Measurements from ENCODE around the gene CMIP. TPM values are rescaled to one million over a fixed set of nuclear protein-coding genes. Genes with fewer than 3 reads are reported as not detected.

The CMIP gene
- polyA plus RNA-seq, 1 donor from 2014 or later: 15.1 TPM

DNA sequence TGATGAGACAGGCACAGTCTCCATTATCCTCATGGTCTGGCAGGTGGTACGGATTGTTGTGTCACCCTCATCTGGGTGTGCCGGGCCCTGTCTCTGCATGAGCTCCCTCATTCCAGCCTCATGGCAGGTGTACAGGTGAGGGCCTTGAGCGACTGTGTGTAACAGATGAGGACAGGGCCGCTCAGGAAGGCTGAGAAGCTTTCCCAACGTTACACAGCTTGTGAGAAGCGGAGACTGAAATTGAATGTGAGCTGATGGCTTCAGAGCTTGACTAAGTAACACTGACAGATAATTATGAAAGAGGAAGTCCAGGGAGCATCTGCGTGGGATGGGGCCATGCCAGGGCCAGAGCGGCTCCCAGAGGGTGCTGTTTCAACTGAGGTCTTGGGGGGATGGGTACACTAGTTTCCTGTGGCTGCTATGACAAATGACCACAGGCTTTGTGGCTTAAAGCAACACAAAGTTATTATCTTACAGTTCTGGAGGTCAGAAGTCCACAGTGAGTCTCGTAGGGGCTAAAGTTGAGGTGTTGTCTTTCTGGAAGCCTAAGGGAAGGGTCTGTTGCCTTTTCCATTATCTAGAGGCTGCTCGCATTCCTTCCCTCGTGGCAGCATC, 36.7 kb downstream of the CMIP start:
- Histone ChIP-seq H3K4me2 (ENCODE audit: low read length) (no peak overlapping the region), H3K9me3 (ENCODE audit: low read length) (no peaks in the 10 kb centered on the region), H3F3A (ENCODE audit: insufficient read depth, low read length, poor library complexity, severe bottlenecking) (no peaks in the 10 kb centered on the region), H3K36me3 (ENCODE audit: insufficient read depth, low read length) (no peaks in the 10 kb centered on the region), H3K79me2 (replicated peaks; ENCODE audit: insufficient read depth, low read length) (peaks cover 64% of the 10 kb centered on the region), H4K20me1 (ENCODE audit: insufficient read depth) (peaks cover 32% of the 10 kb centered on the region), H2AFZ (ENCODE audit: low read depth, low read length) (no peak overlapping the region), H3K27ac (ENCODE audit: low read length) (no peak overlapping the region), H3K27me3 (ENCODE audit: insufficient read depth, low read depth, low read length) (no peaks in the 10 kb centered on the region), H3K9me2 (ENCODE audit: insufficient read depth, low read length) (no peaks in the 10 kb centered on the region), H3K9ac (ENCODE audit: low read length) (no peak overlapping the region), H3K4me3 (ENCODE audit: low read length) (no peak overlapping the region)
- TF ChIP-seq, protein P1, sequence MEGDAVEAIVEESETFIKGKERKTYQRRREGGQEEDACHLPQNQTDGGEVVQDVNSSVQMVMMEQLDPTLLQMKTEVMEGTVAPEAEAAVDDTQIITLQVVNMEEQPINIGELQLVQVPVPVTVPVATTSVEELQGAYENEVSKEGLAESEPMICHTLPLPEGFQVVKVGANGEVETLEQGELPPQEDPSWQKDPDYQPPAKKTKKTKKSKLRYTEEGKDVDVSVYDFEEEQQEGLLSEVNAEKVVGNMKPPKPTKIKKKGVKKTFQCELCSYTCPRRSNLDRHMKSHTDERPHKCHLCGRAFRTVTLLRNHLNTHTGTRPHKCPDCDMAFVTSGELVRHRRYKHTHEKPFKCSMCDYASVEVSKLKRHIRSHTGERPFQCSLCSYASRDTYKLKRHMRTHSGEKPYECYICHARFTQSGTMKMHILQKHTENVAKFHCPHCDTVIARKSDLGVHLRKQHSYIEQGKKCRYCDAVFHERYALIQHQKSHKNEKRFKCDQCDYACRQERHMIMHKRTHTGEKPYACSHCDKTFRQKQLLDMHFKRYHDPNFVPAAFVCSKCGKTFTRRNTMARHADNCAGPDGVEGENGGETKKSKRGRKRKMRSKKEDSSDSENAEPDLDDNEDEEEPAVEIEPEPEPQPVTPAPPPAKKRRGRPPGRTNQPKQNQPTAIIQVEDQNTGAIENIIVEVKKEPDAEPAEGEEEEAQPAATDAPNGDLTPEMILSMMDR (IDR thresholded peaks at IDR 0.05; ENCODE audit: poor library complexity, severe bottlenecking): no peak
- no peak for TF ChIP-seq EZH2 (IDR thresholded peaks at IDR 0.05; ENCODE audit: borderline replicate concordance, insufficient read depth, low read length, poor library complexity, severe bottlenecking)
- no peak for TF ChIP-seq POLR2AphosphoS5 (IDR thresholded peaks at IDR 0.05)
- no peak for TF ChIP-seq TAF1 (IDR thresholded peaks at IDR 0.05; ENCODE audit: low read depth)
- TF ChIP-seq EP300 (conservative IDR thresholded peaks at IDR 0.05; ENCODE audit: poor library complexity, severe bottlenecking): no peak
- no peak for TF ChIP-seq SMC3 (conservative IDR thresholded peaks at IDR 0.05; ENCODE audit: poor library complexity)
- TF ChIP-seq RAD21 (conservative IDR thresholded peaks at IDR 0.05): no peak
- TF ChIP-seq, protein P2, sequence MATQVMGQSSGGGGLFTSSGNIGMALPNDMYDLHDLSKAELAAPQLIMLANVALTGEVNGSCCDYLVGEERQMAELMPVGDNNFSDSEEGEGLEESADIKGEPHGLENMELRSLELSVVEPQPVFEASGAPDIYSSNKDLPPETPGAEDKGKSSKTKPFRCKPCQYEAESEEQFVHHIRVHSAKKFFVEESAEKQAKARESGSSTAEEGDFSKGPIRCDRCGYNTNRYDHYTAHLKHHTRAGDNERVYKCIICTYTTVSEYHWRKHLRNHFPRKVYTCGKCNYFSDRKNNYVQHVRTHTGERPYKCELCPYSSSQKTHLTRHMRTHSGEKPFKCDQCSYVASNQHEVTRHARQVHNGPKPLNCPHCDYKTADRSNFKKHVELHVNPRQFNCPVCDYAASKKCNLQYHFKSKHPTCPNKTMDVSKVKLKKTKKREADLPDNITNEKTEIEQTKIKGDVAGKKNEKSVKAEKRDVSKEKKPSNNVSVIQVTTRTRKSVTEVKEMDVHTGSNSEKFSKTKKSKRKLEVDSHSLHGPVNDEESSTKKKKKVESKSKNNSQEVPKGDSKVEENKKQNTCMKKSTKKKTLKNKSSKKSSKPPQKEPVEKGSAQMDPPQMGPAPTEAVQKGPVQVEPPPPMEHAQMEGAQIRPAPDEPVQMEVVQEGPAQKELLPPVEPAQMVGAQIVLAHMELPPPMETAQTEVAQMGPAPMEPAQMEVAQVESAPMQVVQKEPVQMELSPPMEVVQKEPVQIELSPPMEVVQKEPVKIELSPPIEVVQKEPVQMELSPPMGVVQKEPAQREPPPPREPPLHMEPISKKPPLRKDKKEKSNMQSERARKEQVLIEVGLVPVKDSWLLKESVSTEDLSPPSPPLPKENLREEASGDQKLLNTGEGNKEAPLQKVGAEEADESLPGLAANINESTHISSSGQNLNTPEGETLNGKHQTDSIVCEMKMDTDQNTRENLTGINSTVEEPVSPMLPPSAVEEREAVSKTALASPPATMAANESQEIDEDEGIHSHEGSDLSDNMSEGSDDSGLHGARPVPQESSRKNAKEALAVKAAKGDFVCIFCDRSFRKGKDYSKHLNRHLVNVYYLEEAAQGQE (IDR thresholded peaks at IDR 0.05; ENCODE audit: borderline replicate concordance): no peak
- TF ChIP-seq MXI1 (conservative IDR thresholded peaks at IDR 0.05; ENCODE audit: poor library complexity, severe bottlenecking): no peak

DNA sequence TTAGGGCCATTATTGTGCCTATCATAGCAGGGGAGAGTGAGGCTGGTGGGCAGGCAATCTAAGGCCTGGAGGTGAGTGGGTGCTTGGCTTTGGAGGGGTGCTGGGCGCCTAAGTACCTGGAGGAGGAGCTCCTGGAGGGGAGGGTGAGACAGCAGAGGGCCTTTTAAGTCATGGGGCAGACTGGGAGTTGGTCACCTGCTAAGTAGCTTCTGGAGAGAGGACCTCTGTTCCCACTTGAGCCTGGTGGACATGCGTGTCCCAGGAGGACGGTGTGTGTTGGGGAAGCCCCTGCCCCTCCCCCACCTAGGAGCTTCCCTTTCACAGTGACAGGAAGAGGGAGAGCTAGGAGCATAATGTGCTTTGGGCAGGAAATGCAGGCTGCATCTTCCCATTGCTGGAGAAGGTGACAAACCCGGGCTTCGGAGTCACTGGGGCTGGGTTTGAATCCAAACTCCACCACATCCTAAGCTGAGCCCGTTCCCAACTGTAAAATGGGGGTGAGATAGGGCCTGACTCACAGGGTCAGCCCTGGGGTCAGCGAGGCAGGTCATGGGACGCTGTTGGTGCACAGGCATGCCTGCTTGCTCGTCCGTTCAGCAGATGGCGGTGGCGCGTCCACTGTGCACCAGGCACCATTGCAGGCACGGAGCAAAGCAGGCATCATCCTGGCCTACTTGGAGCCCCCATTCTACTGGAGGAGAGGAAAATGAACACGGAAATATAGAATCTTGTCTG, 37.9 kb downstream of the CMIP start:
- H3K36me3 ChIP-seq (ENCODE audit: insufficient read depth, low read length): no peaks in the 10 kb centered on the region
- no peaks in the 10 kb centered on the region for H3K9me3 ChIP-seq (ENCODE audit: low read length)
- H3K4me2 ChIP-seq (ENCODE audit: low read length): no peak overlapping the region
- H3K4me3 ChIP-seq (ENCODE audit: low read length): no peak overlapping the region
- peaks cover 62% of the 10 kb centered on the region for H3K79me2 ChIP-seq (replicated peaks; ENCODE audit: insufficient read depth, low read length)
- H3F3A ChIP-seq (ENCODE audit: insufficient read depth, low read length, poor library complexity, severe bottlenecking): no peaks in the 10 kb centered on the region
- H2AFZ ChIP-seq (ENCODE audit: low read depth, low read length): no peak overlapping the region
- no peak overlapping the region for H3K27ac ChIP-seq (ENCODE audit: low read length)
- H3K9me2 ChIP-seq (ENCODE audit: insufficient read depth, low read length): no peaks in the 10 kb centered on the region
- no peaks in the 10 kb centered on the region for H3K27me3 ChIP-seq (ENCODE audit: insufficient read depth, low read depth, low read length)
- peaks cover 32% of the 10 kb centered on the region for H4K20me1 ChIP-seq (ENCODE audit: insufficient read depth)
- H3K9ac ChIP-seq (ENCODE audit: low read length): no peak overlapping the region
- TF ChIP-seq MXI1 (conservative IDR thresholded peaks at IDR 0.05; ENCODE audit: poor library complexity, severe bottlenecking) (no peak), EZH2 (IDR thresholded peaks at IDR 0.05; ENCODE audit: borderline replicate concordance, insufficient read depth, low read length, poor library complexity, severe bottlenecking) (no peak), TAF1 (IDR thresholded peaks at IDR 0.05; ENCODE audit: low read depth) (no peak)
- TF ChIP-seq, protein P1 (IDR thresholded peaks at IDR 0.05; ENCODE audit: poor library complexity, severe bottlenecking): no peak
